ENCODE results near the gene EEF1AKMT3.
A peak's percentile ranks its signal among the peaks of the same experiment; 100 is the strongest.
"Not testable (repeated sequence)": the region's sequence is repeated elsewhere in the genome, so short reads cannot be mapped to it uniquely, and the experiment has no call there.

Gene EEF1AKMT3

DNA sequence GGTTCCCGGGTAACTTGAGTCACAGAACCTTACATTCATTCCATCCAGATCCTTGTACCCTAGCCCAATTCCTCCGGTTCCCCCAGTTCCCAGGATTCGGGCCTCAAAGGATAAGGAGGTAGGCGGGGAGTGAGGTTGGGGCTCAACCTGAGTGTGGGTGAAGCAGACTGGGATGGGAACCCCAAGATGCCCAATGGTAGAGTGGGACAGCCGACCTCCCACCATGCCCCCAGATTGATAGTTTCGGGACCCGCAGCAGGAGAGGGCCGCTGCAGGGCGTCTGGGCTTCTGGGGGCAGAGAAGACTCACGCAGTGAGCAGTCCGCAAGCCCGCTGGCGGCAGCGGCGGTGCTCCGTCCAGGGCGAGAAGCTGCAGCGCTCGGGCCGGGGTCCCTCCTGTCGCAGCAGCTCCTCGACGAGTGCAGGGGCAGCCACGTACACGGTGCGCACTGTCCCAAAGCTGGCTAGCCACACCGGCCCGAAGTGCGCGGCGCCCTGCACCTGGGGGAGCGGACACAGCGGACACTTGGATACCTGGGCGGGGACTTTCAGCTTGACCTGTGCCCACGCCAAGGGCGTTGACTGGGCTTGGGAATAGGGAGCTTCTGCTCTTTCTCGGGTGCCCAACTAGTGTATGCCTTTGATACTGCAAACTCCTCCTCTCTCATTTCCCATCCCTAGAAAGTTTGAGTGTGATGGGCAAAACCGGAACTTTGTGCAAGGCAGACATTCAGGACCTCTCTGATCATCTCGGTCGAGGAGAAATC is 6.5 kb upstream of the EEF1AKMT3 start:
- no peak for DNase-seq (ENCODE audit: low read depth in 2 of 2)

DNA sequence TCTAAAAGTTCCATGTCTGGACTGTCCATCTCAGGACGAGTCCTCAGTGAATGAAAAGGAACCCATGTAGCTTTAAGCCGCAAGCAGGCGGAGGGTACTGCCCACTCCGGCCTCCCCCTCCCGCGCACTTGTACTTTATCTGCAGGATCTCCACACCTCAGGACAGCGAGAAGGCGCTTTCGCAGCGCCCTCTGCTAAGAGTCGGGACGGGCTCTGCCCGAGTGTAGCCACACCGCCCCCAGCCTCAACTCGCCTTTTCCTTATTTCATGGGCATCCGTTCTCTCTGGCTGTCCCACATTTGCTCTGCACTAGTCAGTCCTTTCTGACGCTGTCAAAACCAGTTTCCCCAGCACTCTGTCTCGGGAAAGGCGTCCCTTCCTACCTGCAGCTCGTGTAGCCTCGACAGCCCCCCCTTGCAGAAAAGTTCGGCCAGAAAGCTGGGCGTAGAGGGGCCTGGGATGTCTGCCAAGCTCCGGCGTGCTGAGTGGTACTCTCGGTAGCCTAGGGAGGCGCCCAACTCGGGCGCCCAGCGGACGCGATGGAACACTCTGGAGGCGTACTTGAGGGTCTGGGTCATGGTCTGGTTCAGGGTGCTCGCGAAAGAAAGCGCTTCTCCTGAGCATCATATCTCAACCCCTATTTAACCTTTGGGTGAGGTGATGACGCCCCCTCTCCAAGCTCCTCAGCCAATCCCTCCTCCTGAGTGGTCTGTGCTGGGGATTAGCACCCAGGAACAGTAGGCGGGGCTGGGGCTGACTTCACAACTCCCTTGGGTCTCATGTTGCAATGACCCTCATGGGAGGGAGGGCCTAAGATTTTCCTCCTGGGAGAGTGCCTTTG is 5.7 kb upstream of the EEF1AKMT3 start, which contains the start of gene CYP27B1:
Gene CYP27B1, minus strand, starts transcription at position 615 of the 841 bp plus-strand sequence. Its CDS starts 37 bp downstream, at position 578.
- no peak for DNase-seq (ENCODE audit: low read depth in 2 of 2)

DNA sequence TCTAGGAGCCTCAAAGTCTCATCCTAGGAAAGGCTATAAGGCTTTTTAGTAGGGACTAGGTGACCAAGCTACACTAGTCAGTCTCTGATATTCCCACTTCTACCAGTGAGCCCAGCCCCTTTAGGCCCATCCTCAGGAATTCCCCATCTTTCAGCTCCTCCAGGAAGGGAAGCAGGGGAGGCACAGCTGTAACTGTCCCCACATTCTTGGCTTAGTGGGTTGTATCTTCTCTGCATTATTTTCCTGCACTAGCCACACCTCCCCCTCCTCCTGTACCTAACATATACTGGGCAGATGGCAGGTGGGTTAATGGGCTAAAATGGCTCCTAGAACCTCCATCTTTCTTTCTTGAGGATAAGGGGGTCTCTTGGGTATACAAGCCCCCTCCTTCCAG is 5.1 kb upstream of the EEF1AKMT3 start:
- no peak for DNase-seq (ENCODE audit: low read depth in 2 of 2)

DNA sequence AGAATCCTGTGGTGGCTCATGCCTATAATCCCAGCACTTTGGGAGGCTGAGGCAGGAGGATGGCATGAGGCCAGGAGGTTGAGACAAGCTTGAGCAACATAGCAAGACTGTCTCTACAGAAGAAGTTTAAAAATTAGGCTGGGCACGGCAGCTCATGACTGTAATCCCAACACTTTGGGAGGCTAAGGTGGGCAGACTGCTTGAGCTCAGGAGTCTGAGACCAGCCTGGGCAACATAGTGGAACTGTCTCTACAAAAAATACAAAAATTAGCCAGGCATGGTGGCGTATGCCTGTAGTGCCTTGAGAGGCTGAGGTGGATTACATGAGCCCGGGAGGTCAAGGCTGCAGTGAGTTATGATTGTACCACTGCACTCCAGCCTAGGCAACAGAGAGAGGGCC is 4.5 kb upstream of the EEF1AKMT3 start:
- no peak for DNase-seq (ENCODE audit: low read depth in 2 of 2)

DNA sequence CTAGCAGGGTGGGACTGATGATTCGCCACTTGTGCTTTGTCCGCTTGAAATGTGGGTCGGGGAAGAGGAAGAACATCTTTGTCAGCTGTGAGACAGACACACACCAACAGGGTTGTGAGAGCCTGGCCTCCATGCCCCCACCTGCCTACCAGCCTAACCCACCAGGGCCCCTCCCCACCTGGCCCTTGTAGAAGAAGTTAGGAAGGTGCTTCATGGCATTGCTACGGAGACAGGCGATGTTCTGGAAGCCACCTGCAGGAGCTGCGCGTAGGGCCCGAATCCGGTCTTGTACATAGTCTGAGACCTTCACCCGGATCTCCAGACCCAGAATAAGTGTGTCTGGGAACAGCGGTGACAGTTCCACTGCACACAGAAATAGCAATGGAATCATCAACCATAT is 2.8 kb upstream of the EEF1AKMT3 start:
- no peak for DNase-seq (ENCODE audit: low read depth in 2 of 2)

DNA sequence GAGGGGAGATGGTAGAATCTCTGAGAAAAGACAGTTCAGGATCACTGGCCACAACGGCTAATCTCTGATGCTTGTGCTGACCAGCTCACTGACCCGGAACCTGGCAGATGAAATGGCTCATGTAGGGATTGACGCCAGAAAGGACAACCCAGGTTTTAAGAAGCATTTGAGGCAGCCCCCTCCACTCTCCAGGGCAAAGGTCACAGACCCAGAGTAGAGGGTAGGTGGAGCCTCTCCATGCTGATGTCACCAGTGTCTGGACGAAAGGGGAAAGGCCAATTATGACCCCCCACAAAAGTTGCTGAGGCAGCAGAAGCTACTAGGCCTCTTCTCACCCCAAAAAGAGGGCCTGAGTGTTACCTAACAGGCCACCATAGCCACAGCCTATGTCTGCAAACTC is 1.7 kb upstream of the EEF1AKMT3 start:
- no peak for DNase-seq (ENCODE audit: low read depth in 2 of 2)

DNA sequence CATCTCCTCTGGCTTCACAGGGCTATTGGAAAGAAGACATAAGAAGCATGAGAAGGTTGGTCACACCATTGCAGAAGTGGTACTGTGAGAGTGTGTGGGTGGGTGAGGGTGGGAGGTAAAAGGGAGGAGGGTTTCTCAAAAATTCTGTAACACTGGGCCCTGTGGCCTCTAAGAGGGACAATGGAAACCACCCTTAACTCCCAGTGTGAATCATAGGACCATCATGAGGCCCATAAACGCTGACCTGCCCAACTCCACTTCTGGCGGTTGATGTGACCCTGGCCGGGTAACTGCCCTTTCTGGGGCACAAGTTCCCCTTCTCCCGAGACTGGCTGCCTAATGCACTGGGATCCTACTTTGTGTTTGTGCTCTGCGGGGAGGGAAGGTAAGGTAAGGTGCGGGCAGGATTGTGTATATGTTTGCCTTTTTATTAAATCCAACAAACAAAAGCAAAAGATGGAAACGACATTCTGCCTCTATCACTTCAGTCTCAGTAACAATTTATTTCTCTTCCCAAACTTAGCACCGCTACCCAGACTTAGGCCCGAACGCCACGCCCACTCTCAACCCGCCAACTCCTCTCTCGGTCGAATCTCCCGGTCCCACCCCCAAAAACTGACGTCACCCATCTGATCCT is 1.1 kb upstream of the EEF1AKMT3 start:
- DNase-seq (ENCODE audit: low read depth in 2 of 2), result peak; percentile 81 to 83

DNA sequence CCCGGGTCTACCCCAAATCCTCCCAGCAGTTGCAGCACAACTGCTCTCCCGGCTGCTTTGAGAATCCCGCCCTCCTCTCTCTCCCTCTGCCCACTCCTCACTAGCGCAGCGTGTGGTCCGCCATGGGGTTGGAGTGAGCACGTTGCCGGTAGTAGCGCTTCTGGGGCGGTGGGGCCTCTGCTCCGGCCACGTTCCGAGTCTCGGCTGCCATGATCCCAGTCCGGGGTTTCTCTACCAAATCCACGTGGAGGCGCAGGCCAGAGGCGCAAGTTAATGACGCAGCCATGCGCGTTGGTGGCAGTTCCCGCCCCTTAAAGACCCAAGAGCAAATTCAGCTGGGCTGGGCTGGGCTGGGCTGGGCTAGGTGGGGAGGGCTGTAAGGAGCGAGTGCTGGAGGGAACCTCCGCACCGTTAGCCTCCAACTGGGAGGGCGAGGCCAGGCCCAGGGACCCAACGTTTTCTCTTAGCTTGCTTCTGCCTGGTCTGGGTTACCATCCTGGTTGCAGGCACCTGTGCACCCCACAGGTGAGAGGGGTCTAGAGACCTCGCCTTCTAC is 463 bp upstream of the EEF1AKMT3 start, which contains the start of gene METTL1:
Gene METTL1, minus strand, starts transcription at position 233 of the 556 bp plus-strand sequence. Its CDS starts 22 bp downstream, at position 211.
- peak; percentile 92 to 93 for DNase-seq (ENCODE audit: low read depth in 2 of 2)

DNA sequence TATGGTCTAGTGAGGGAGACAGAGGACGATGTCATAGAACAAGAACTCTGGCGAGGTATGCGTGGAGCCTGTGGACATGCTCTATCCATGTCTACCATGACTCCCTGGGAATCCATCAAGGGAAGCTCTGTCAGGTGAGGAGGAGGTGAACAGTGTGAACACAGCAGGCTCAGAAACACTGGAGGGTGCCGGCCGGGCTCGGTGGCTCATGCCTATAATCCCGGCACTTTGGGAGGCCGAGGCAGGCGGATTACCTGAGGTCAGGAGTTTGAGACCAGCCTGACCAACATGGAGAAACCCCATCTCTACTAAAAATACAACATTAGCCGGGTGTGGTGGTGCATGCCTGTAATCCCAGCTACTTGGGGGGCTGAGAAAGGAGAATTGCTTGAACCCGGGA is 2.2 kb downstream of the EEF1AKMT3 start:
- not testable (repeated sequence) for DNase-seq (ENCODE audit: low read depth in 2 of 2)

DNA sequence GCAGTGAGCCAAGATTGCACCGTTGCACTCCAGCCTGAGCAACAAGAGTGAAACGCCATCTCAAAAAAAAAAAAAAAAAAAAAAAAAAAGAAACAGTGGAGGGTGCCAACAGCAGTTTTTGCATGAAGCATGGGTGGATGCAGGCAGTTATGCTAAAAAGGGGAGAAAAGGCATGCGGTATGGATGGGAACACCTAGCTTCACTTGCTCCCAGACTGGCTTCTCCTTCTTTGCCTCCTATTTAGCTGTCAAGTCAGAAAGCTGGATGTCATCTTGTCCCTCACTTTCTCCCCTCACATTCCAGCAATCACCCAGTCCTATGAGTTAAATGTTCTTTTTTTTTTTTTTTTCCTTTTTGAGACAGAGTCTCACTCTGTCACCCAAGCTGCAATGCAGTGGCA is 2.6 kb downstream of the EEF1AKMT3 start:
- DNase-seq (ENCODE audit: low read depth in 2 of 2), result no peak

DNA sequence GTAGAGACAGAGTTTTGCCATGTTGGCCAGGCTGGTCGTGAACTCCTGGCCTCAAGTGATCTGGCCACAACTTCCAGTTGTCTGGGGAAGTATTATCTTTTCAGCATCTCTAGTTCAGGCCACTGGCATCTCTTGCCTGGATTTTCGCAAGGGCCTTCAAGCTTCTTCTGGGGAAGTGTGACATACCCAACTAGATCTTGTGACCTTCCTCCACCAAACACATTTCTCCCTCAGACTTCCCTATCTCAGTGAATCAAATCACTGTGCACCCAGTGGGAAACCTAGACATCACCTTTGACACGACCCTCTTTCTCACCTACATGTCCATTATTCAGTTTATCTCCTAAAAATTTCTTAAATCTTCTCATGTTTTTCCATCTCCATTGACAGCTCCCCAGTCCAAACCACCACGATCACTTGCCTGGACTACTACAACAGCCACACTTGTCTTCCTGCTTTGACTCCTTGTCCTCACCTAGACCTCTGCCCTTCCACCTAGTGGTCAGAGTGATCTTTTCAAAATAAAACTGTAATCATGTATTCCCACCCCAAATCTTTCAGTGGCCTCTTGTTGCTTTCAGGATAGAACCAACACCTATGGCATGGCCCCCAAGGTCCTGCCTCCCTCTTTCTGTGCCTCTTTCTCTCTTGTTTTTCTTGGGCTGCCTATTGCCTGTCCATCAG is 3.3 kb downstream of the EEF1AKMT3 start:
- no peak for DNase-seq (ENCODE audit: low read depth in 2 of 2)

DNA sequence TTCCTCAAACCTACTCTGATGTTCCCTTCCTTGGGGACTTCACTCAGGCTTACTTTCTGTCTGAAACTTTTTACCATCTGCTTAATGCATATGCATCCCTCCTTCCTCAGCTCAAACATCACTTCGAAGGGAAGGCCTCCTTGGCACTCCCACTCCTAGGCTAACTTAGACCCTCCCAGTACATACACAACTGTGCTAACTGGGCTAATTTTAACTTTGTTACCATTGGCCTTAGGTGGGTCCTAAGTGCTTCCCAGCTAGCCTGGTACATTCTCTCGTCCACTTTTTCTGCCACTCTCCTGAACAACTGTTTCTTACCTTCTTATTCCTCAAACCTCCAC is 3.8 kb downstream of the EEF1AKMT3 start:
- DNase-seq (ENCODE audit: low read depth in 2 of 2), result no peak

DNA sequence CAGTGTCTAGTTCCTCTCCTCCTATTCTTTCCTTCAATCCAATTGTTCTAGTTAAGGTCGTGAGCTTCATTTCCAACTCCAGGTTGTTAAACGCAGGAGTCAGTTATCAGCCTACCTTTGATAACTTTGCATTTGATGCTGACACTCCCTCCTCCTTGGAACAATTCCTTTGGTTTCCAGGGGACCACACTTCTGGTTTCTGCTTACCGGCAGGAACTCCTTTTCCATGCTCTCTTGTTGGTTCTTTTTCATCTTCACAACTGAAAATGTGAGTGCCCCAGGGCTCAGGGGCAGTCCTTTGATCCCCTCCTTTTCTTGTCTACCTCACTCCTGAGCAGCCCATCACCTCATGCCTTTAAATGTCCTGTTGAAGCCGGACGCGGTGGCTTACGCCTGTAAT is 5.0 kb downstream of the EEF1AKMT3 start:
- DNase-seq (ENCODE audit: low read depth in 2 of 2), result no peak

DNA sequence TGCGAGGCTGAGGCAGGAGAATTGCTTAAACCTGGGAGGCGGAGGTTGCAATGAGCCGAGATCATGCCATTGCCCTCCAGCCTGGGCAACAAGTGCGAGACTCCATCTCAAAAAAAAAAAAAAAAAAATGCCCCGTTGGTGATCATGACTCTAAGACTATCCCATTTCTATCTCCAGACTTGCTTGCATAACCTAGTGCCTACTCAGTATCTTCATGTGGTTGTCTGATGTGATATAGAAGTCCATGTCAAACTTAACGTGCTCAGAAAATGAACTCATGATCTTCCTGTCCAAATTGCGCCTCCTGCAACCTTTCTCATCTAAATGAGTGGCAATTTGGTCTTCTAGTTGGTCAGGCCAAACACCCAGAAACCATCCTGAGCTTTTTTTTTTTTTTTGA is 5.5 kb downstream of the EEF1AKMT3 start:
- no peak for DNase-seq (ENCODE audit: low read depth in 2 of 2)

DNA sequence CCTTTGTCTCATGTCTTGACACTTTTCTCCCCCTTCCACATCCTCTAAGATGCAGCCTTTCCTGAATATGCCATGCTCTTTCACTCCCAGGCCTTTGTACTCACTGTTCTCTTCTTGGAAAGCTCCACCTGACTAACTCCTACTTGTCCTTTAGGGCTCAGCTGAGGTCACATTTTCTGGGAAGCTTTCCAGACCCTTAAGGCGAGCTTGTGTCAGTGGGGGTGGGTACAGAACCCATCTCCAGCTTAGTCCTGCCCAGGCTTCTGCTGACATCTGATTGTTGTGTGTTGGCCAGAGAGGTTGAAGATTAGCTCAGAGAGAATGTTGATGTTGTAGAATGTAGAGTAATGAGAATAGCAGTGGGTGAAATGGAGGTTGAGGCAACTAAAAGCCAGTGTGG is 7.3 kb downstream of the EEF1AKMT3 start:
- no peak for DNase-seq (ENCODE audit: low read depth in 2 of 2)

DNA sequence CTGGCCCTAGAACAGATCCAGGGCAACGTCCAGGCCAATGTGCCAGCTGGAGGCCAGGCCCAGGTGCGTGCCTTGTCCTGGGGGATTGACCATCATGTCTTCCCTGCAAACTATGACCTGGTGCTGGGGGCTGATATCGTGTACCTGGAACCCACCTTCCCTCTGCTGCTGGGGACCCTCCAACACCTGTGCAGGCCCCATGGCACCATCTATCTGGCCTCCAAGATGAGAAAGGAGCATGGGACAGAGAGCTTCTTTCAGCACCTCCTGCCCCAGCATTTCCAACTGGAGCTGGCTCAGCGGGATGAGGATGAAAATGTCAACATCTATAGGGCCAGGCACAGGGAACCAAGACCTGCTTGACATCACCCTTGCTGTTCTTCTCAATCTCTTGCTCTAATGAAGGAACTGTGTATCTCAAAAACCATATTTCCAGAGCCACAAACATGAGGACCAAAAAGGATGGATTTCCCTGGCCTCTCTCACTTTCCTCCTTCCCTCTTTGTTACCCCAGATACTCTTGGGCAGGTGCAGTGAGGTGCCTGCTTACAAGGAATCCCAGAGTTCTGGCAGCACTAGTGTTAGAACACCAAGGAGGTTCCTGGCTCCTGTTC is 8.0 kb downstream of the EEF1AKMT3 start:
- DNase-seq (ENCODE audit: low read depth in 2 of 2), result no peak

DNA sequence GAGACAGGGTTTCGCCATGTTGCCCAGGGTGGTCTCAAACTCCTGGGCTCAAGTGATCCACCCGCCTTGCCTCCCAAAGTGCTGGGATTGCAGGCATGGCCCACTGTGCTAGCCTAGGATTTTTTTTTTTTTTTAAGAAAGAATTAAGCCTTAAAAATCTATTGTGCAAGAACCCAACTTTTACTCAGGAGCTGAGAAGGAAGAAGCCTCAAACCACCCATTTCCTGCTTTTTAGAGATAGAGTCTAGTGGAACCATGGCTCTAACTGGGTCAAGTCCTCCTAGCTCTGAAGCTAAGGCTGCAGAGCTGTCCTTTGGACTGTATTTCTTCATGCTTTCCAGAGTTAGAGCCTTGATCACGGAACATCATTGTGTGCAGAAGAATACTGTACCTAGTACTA is 8.8 kb downstream of the EEF1AKMT3 start:
- no peak for DNase-seq (ENCODE audit: low read depth in 2 of 2)

DNA sequence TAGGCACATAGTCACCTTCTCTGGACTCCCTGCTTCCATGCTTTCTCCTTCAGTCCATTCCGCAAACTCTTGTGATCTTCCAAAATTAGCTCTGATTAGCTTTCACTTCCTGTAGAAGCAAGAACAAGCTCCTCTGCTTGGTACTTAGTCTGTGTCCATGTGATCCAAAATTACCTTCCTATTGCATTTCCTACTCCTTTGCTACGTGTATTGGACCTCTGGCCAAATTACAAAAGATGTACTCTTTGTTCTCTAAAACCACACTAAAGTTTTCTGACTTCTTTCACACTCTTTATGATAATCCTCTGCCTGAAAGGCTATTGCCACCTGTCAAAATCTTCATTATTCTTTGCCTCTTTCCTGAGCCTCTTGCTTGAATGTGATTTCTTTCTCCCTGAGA is 9.4 kb downstream of the EEF1AKMT3 start:
- no peak for DNase-seq (ENCODE audit: low read depth in 2 of 2)

DNA sequence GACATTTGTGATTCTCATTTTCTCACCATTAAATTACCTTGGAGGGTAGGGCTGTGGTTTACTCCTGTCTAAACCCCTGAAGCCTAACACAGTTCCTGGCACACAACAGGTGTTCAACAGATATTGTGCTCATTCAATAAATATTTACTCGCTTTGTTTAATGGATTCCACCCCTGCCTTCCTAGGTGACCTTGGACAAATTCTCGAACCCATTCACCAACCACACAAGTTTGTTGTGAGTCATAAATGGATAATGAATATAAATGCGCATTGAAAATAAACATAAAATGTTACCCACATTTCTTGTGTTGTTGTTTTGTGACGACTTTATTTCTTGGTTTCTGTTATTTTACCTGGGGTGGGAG is 9.8 kb downstream of the EEF1AKMT3 start:
- DNase-seq (ENCODE audit: low read depth in 2 of 2), result no peak

DNA sequence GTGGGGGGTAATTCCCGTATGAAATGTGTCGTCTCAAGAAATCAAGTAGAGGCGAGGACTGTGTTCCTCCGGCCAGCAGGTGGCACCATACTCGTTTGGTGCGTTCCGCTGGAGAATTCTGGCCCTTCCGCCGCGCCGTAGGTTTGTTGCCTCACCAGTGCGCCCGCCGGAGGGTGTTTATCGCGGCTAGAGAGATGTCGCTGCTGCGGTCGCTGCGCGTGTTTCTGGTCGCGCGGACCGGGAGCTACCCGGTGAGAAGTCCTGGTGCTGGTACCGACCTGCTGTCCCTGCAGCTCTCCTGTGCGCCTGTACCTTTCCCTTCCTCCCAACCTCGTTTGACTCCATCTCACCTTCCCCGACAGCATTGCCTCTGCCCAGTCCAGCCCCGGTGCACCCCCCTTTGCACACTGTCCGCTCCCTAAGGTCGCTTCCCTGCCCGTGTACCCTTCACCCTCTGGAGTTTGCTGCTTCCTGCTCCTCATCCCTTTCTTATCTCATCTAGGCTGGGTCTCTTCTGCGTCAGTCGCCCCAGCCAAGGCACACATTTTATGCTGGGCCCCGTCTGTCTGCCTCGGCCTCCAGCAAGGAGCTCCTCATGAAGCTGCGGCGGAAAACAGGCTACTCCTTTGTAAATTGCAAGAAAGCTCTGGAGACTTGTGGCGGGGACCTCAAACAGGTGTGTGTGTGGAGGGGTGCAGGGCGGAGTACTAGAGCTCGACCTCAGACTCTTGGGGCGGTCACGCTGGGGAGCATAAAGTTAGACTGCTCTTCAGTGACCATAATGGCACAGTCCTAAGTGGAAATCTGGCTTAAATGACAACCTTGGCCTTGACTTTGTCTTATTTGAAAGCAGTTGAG is 10.4 kb downstream of the EEF1AKMT3 start, which contains the start of gene TSFM:
Gene TSFM, plus strand, starts transcription at position 180 of the 858 bp plus-strand sequence. Its CDS starts 15 bp downstream, at position 195.
- DNase-seq (ENCODE audit: low read depth in 2 of 2), result peak; percentile 82 to 85

Measured in fibroblast of skin of left quadriceps (primary cell).